ENCODE data around the gene TPGS2. TPM values are rescaled to one million over a fixed set of nuclear protein-coding genes. Genes with fewer than 3 reads are reported as not detected.

The TPGS2 gene
- total RNA-seq, 3 donors from 2014 or later: 27.6 to 42.0 (median 36.7) TPM

DNA sequence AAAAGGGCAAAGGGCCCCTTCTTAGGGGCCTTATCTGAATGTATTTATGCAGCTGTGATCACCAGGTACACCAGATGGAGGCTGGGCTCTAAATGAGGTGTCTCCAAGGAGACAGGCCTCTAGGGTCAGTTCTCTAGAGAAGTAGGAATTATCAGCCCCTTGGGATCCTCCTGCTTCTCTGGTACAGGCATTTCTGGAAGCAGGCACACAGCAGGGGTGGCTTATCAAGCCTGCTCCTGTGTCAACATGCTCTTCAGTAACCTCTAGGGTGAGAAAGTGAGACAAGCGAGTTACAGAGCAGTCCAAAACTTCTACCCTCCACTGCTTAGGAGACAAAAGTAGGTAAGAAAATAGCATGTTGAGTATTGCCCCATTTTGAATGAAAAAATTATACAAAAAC, 13.8 kb downstream of the TPGS2 start:
- ATAC-seq: no peak
- Histone ChIP-seq H3K9me3 (no peaks in the 10 kb centered on the region), H3K4me1 (ENCODE audit: low read depth) (no peaks in the 10 kb centered on the region), H3K36me3 (ENCODE audit: low read depth) (no peaks in the 10 kb centered on the region), H3K4me3 (no peak overlapping the region)
- DNase-seq: no peak
- TF ChIP-seq, protein P1, sequence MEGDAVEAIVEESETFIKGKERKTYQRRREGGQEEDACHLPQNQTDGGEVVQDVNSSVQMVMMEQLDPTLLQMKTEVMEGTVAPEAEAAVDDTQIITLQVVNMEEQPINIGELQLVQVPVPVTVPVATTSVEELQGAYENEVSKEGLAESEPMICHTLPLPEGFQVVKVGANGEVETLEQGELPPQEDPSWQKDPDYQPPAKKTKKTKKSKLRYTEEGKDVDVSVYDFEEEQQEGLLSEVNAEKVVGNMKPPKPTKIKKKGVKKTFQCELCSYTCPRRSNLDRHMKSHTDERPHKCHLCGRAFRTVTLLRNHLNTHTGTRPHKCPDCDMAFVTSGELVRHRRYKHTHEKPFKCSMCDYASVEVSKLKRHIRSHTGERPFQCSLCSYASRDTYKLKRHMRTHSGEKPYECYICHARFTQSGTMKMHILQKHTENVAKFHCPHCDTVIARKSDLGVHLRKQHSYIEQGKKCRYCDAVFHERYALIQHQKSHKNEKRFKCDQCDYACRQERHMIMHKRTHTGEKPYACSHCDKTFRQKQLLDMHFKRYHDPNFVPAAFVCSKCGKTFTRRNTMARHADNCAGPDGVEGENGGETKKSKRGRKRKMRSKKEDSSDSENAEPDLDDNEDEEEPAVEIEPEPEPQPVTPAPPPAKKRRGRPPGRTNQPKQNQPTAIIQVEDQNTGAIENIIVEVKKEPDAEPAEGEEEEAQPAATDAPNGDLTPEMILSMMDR (IDR thresholded peaks at IDR 0.05): no peak
- intact Hi-C loops (cut with DNase I, micrococcal nuclease): no loop called here

DNA sequence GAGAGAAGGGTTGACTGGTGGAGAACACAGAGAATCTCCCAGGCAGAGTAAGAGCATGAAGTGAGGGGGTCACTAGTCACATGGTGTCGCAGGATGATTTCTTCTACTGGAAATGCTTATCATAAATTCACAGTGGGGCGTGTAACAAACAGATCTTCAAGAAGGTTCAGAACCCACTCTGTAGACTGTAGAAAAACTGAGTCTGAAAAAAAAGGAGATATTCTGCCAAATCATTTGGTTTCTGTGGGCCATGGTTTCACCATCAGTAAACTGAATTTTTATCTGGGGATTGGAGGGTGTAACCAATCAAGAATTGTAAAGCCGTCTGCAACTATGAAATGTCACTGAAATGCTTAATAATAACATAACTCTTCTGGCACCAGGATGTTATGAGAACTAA, 15.0 kb downstream of the TPGS2 start:
- no peak overlapping the region for H3K4me3 ChIP-seq
- no peaks in the 10 kb centered on the region for H3K36me3 ChIP-seq (ENCODE audit: low read depth)
- ATAC-seq (no peak), DNase-seq (no peak)
- intact Hi-C loops (cut with DNase I, micrococcal nuclease): no loop called here
- H3K9me3 ChIP-seq: no peaks in the 10 kb centered on the region
- no peaks in the 10 kb centered on the region for H3K4me1 ChIP-seq (ENCODE audit: low read depth)
- TF ChIP-seq, protein P1 (IDR thresholded peaks at IDR 0.05): no peak

DNA sequence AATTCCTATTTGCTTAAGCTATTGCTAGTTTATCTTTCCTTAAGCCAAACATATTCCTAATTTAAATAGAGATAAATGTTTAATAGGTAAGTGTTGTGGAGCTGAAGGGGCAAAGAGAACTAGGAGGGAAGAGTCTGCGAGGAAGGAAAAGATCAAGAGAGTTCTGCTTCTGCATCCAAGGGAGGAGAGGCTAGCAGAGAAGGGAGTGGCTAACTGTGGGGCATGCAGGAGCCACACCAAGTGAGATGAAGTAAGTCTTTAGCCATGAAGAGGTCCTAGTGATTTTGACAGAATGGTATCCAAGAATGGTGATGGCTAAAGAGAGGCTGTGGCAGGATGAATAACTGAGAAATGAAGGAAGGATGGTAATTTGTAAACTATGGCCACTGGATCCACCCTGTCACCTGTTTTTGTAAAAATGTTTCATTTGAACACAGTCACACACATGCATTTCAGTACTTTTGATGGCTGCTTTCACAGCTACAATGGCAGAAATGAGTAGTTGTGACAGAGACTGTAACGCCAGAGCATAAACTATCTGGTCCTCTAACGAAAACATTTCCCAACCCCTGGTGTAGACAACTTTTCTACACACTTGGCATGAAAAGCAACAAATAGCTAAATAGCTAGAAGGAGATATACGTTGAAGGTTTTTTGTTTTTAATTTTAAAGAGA, 15.6 kb downstream of the TPGS2 start:
- TF ChIP-seq, protein P1 (IDR thresholded peaks at IDR 0.05): no peak
- Histone ChIP-seq H3K36me3 (ENCODE audit: low read depth) (no peaks in the 10 kb centered on the region), H3K4me1 (ENCODE audit: low read depth) (no peaks in the 10 kb centered on the region), H3K9me3 (no peaks in the 10 kb centered on the region), H3K4me3 (no peak overlapping the region)
- intact Hi-C loops (cut with DNase I, micrococcal nuclease): no loop called here
- DNase-seq (no peak), ATAC-seq (no peak)

DNA sequence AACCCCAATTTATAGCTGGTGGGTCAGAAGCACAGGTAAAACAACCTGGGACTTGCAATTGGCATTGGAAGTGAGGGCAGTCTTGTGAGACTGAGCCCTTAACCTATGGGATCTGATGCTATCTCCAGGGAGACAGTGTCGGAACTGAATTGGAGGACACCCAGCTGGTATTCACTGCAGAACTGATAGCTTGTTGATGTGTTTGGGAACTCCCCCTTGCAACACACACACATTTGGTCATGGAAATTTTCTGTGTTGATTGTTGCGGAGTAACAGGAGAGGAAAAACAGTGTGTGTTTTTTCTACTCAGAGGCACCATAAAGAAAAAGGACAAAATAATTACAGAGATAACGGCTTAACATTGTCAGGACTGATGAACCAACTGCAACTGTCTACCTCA, 16.1 kb downstream of the TPGS2 start:
- DNase-seq: no peak
- Histone ChIP-seq H3K4me3 (no peak overlapping the region), H3K9me3 (no peaks in the 10 kb centered on the region), H3K36me3 (ENCODE audit: low read depth) (no peaks in the 10 kb centered on the region), H3K4me1 (ENCODE audit: low read depth) (no peaks in the 10 kb centered on the region)
- intact Hi-C loops (cut with DNase I, micrococcal nuclease): no loop called here
- TF ChIP-seq, protein P1 (IDR thresholded peaks at IDR 0.05): no peak
- no peak for ATAC-seq

DNA sequence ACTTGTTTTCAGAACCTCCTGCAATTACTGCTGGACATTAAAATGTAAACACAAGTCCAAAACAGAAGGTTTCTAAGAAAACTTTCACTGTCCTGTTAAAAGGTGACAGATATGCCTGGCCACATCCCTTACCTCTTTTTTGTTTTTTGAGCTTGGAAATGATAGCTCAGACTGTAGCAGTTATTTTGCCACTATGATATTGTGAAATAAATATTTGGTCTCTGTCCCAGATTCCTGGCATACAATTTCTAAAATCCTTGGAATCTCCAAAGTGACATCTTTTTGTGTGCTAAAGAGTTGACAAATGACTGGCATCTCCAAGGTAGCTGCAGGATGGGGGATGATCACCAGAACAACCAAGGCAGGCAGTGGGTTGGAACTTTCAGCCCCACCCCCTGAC, 16.8 kb downstream of the TPGS2 start:
- Histone ChIP-seq H3K4me3 (no peak overlapping the region), H3K36me3 (ENCODE audit: low read depth) (no peaks in the 10 kb centered on the region), H3K4me1 (ENCODE audit: low read depth) (no peaks in the 10 kb centered on the region), H3K9me3 (no peaks in the 10 kb centered on the region)
- TF ChIP-seq, protein P1 (IDR thresholded peaks at IDR 0.05): no peak
- intact Hi-C loops (cut with DNase I, micrococcal nuclease): no loop called here
- no peak for DNase-seq
- no peak for ATAC-seq

DNA sequence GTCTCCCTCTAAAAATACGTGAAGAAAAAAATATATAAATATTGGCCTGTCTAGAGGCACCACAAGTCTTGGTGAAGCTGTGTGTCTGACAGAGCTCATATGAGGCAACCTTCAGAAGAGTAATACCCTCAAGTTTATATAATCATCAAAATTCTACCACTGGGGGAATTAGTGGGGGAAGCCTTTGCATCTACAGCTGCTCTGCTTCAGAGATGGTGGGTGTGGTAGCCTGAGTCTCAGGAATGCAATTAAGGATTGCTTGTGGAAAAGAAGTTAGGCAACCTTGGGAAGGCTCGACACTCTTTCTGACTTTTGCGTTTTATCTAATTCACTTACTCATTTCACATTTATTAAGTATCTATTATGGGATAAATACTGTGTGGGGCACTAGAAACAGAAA, 17.4 kb downstream of the TPGS2 start:
- DNase-seq (no peak), ATAC-seq (no peak)
- intact Hi-C loops (cut with DNase I, micrococcal nuclease): no loop called here
- H3K4me1 ChIP-seq (ENCODE audit: low read depth): no peaks in the 10 kb centered on the region
- TF ChIP-seq, protein P1 (IDR thresholded peaks at IDR 0.05): no peak
- no peaks in the 10 kb centered on the region for H3K36me3 ChIP-seq (ENCODE audit: low read depth)
- no peak overlapping the region for H3K4me3 ChIP-seq
- H3K9me3 ChIP-seq: no peaks in the 10 kb centered on the region

All from mucosa of descending colon (tissue), 3 donors.